ENCODE measurements around the gene ST6GALNAC3.

- TF ChIP-seq, protein P1, sequence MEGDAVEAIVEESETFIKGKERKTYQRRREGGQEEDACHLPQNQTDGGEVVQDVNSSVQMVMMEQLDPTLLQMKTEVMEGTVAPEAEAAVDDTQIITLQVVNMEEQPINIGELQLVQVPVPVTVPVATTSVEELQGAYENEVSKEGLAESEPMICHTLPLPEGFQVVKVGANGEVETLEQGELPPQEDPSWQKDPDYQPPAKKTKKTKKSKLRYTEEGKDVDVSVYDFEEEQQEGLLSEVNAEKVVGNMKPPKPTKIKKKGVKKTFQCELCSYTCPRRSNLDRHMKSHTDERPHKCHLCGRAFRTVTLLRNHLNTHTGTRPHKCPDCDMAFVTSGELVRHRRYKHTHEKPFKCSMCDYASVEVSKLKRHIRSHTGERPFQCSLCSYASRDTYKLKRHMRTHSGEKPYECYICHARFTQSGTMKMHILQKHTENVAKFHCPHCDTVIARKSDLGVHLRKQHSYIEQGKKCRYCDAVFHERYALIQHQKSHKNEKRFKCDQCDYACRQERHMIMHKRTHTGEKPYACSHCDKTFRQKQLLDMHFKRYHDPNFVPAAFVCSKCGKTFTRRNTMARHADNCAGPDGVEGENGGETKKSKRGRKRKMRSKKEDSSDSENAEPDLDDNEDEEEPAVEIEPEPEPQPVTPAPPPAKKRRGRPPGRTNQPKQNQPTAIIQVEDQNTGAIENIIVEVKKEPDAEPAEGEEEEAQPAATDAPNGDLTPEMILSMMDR (IDR thresholded peaks at IDR 0.05) = no peak
- TF ChIP-seq POLR2A (IDR thresholded peaks at IDR 0.05) = no peak
Observed at GRCh38 chr1:76510672-76511557, 436.4 kb downstream of the ST6GALNAC3 start.
